ENCODE results near the gene CALR3.

The CALR3 gene

GRCh38 chr19:16530540-16531379, 34.8 kb upstream of the CALR3 start:
- CTCF ChIA-PET, result interaction anchor here (0.9 kb wide), 1 partner anchor 60 kb away, joined by 3 read pairs; no protein-coding TSS in a partner anchor
- Histone ChIP-seq H3K4me1 (ENCODE audit: control extremely low read depth in 1 of 4, control insufficient read depth in 4 of 4, insufficient read depth in 4 of 4, low read length in 3 of 4) (no peaks in the 10 kb centered on the region), H3K9me3 (ENCODE audit: control extremely low read depth in 1 of 5, control insufficient read depth in 4 of 5, insufficient read depth in 2 of 5, low read depth in 1 of 5, low read length in 4 of 5) (no peaks in the 10 kb centered on the region), H3K27ac (ENCODE audit: insufficient read depth in 1 of 2, low read depth in 1 of 2, low read length in 2 of 2, poor library complexity in 1 of 2, severe bottlenecking in 2 of 2) (no peak overlapping the region), H3K4me3 (ENCODE audit: control insufficient read depth in 1 of 7, extremely low read depth in 1 of 7, insufficient read depth in 4 of 7, low read depth in 2 of 7, low read length in 6 of 7) (no peak overlapping the region), H3K36me3 (ENCODE audit: control insufficient read depth in 4 of 4, insufficient read depth in 4 of 4, low read length in 3 of 4) (peaks cover 13 to 95% (median 77%) of the 10 kb centered on the region in 4 experiments), H3K27me3 (replicated peaks in 2 of 5; ENCODE audit: control insufficient read depth in 4 of 5, insufficient read depth in 5 of 5, low read length in 4 of 5) (no peaks in the 10 kb centered on the region)
- no peak for DNase-seq
- POLR2A ChIA-PET, result no interaction called here
- WGBS (ENCODE audit: insufficient coverage), result 96% methylated on average over 35 of the region's 43 CpGs

GRCh38 chr19:16529466-16530144, 33.6 kb upstream of the CALR3 start:
- POLR2A ChIA-PET, result no interaction called here
- Histone ChIP-seq H3K27ac (ENCODE audit: insufficient read depth in 1 of 2, low read depth in 1 of 2, low read length in 2 of 2, poor library complexity in 1 of 2, severe bottlenecking in 2 of 2) (peak overlapping the region in 1 of 2 experiments; percentile 14), H3K4me3 (ENCODE audit: control insufficient read depth in 1 of 7, extremely low read depth in 1 of 7, insufficient read depth in 4 of 7, low read depth in 2 of 7, low read length in 6 of 7) (no peak overlapping the region), H3K4me1 (ENCODE audit: control extremely low read depth in 1 of 4, control insufficient read depth in 4 of 4, insufficient read depth in 4 of 4, low read length in 3 of 4) (no peaks in the 10 kb centered on the region), H3K9me3 (ENCODE audit: control extremely low read depth in 1 of 5, control insufficient read depth in 4 of 5, insufficient read depth in 2 of 5, low read depth in 1 of 5, low read length in 4 of 5) (no peaks in the 10 kb centered on the region), H3K27me3 (replicated peaks in 2 of 5; ENCODE audit: control insufficient read depth in 4 of 5, insufficient read depth in 5 of 5, low read length in 4 of 5) (no peaks in the 10 kb centered on the region), H3K36me3 (ENCODE audit: control insufficient read depth in 4 of 4, insufficient read depth in 4 of 4, low read length in 3 of 4) (peaks cover 15 to 96% (median 78%) of the 10 kb centered on the region in 4 experiments)
- DNase-seq, result no peak
- 96% methylated on average over 23 of the region's 25 CpGs for WGBS (ENCODE audit: insufficient coverage)
- CTCF ChIA-PET, result no interaction called here

- POLR2A ChIA-PET, result no interaction called here
- CTCF ChIA-PET, result interaction anchor here (0.9 to 1.7 kb wide), 5 partner anchors 9 to 189 kb away, joined by 3 to 6 read pairs (median 3); no protein-coding TSS in a partner anchor
- H3K27ac ChIP-seq (ENCODE audit: insufficient read depth in 1 of 2, low read depth in 1 of 2, low read length in 2 of 2, poor library complexity in 1 of 2, severe bottlenecking in 2 of 2), result no peak overlapping the region
- DNase-seq, result peak; percentile 47 to 70 (median 63)
- no peaks in the 10 kb centered on the region for H3K4me1 ChIP-seq (ENCODE audit: control extremely low read depth in 1 of 4, control insufficient read depth in 4 of 4, insufficient read depth in 4 of 4, low read length in 3 of 4)
- no peaks in the 10 kb centered on the region for H3K9me3 ChIP-seq (ENCODE audit: control extremely low read depth in 1 of 5, control insufficient read depth in 4 of 5, insufficient read depth in 2 of 5, low read depth in 1 of 5, low read length in 4 of 5)
- H3K27me3 ChIP-seq (replicated peaks in 2 of 5; ENCODE audit: control insufficient read depth in 4 of 5, insufficient read depth in 5 of 5, low read length in 4 of 5), result no peaks in the 10 kb centered on the region
- WGBS (ENCODE audit: insufficient coverage), result 98% methylated on average over 10 of the region's 12 CpGs
- peaks cover 15 to 96% (median 76%) of the 10 kb centered on the region in 4 experiments for H3K36me3 ChIP-seq (ENCODE audit: control insufficient read depth in 4 of 4, insufficient read depth in 4 of 4, low read length in 3 of 4)
- H3K4me3 ChIP-seq (ENCODE audit: control insufficient read depth in 1 of 7, extremely low read depth in 1 of 7, insufficient read depth in 4 of 7, low read depth in 2 of 7, low read length in 6 of 7), result no peak overlapping the region
Measured at GRCh38 chr19:16527971-16528521, 32.1 kb upstream of the CALR3 start.

- no peak overlapping the region for H3K4me3 ChIP-seq (ENCODE audit: control insufficient read depth in 1 of 7, extremely low read depth in 1 of 7, insufficient read depth in 4 of 7, low read depth in 2 of 7, low read length in 6 of 7)
- ChIA-PET CTCF (interaction anchor here (0.7 to 1.7 kb wide), 5 partner anchors 9 to 601 kb away, joined by 3 to 6 read pairs (median 3); no protein-coding TSS in a partner anchor), POLR2A (no interaction called here)
- H3K9me3 ChIP-seq (ENCODE audit: control extremely low read depth in 1 of 5, control insufficient read depth in 4 of 5, insufficient read depth in 2 of 5, low read depth in 1 of 5, low read length in 4 of 5), result no peaks in the 10 kb centered on the region
- H3K36me3 ChIP-seq (ENCODE audit: control insufficient read depth in 4 of 4, insufficient read depth in 4 of 4, low read length in 3 of 4), result peaks cover 15 to 96% (median 76%) of the 10 kb centered on the region in 4 experiments
- no peaks in the 10 kb centered on the region for H3K4me1 ChIP-seq (ENCODE audit: control extremely low read depth in 1 of 4, control insufficient read depth in 4 of 4, insufficient read depth in 4 of 4, low read length in 3 of 4)
- no peak for DNase-seq
- WGBS (ENCODE audit: insufficient coverage), result 90% methylated on average over 12 of the region's 14 CpGs
- H3K27ac ChIP-seq (ENCODE audit: insufficient read depth in 1 of 2, low read depth in 1 of 2, low read length in 2 of 2, poor library complexity in 1 of 2, severe bottlenecking in 2 of 2), result no peak overlapping the region
- H3K27me3 ChIP-seq (replicated peaks in 2 of 5; ENCODE audit: control insufficient read depth in 4 of 5, insufficient read depth in 5 of 5, low read length in 4 of 5), result no peaks in the 10 kb centered on the region
Measured at GRCh38 chr19:16527334-16527935, 31.5 kb upstream of the CALR3 start.

GRCh38 chr19:16525751-16526481, 29.9 kb upstream of the CALR3 start:
- ChIA-PET CTCF (interaction anchor here (1.2 to 1.6 kb wide), 3 partner anchors 41 to 87 kb away, joined by 3 to 4 read pairs (median 4); no protein-coding TSS in a partner anchor), POLR2A (no interaction called here)
- 98% methylated on average over 29 of the region's 29 CpGs for WGBS (ENCODE audit: insufficient coverage)
- Histone ChIP-seq H3K27me3 (replicated peaks in 2 of 5; ENCODE audit: control insufficient read depth in 4 of 5, insufficient read depth in 5 of 5, low read length in 4 of 5) (no peaks in the 10 kb centered on the region), H3K36me3 (ENCODE audit: control insufficient read depth in 4 of 4, insufficient read depth in 4 of 4, low read length in 3 of 4) (peaks cover 13 to 93% (median 72%) of the 10 kb centered on the region in 4 experiments), H3K27ac (ENCODE audit: insufficient read depth in 1 of 2, low read depth in 1 of 2, low read length in 2 of 2, poor library complexity in 1 of 2, severe bottlenecking in 2 of 2) (no peak overlapping the region), H3K4me3 (ENCODE audit: control insufficient read depth in 1 of 7, extremely low read depth in 1 of 7, insufficient read depth in 4 of 7, low read depth in 2 of 7, low read length in 6 of 7) (no peak overlapping the region), H3K9me3 (ENCODE audit: control extremely low read depth in 1 of 5, control insufficient read depth in 4 of 5, insufficient read depth in 2 of 5, low read depth in 1 of 5, low read length in 4 of 5) (no peaks in the 10 kb centered on the region), H3K4me1 (ENCODE audit: control extremely low read depth in 1 of 4, control insufficient read depth in 4 of 4, insufficient read depth in 4 of 4, low read length in 3 of 4) (no peaks in the 10 kb centered on the region)
- no peak for DNase-seq

- Histone ChIP-seq H3K4me3 (ENCODE audit: control insufficient read depth in 1 of 7, extremely low read depth in 1 of 7, insufficient read depth in 4 of 7, low read depth in 2 of 7, low read length in 6 of 7) (no peak overlapping the region), H3K27ac (ENCODE audit: insufficient read depth in 1 of 2, low read depth in 1 of 2, low read length in 2 of 2, poor library complexity in 1 of 2, severe bottlenecking in 2 of 2) (no peak overlapping the region), H3K36me3 (ENCODE audit: control insufficient read depth in 4 of 4, insufficient read depth in 4 of 4, low read length in 3 of 4) (peaks cover 13 to 93% (median 72%) of the 10 kb centered on the region in 4 experiments), H3K4me1 (ENCODE audit: control extremely low read depth in 1 of 4, control insufficient read depth in 4 of 4, insufficient read depth in 4 of 4, low read length in 3 of 4) (no peaks in the 10 kb centered on the region), H3K27me3 (replicated peaks in 2 of 5; ENCODE audit: control insufficient read depth in 4 of 5, insufficient read depth in 5 of 5, low read length in 4 of 5) (no peaks in the 10 kb centered on the region), H3K9me3 (ENCODE audit: control extremely low read depth in 1 of 5, control insufficient read depth in 4 of 5, insufficient read depth in 2 of 5, low read depth in 1 of 5, low read length in 4 of 5) (no peaks in the 10 kb centered on the region)
- DNase-seq, result peak in 1 of 3 donors; percentile 16
- ChIA-PET POLR2A (no interaction called here), CTCF (interaction anchor here (1.6 kb wide), 1 partner anchor 88 kb away, joined by 3 read pairs; no protein-coding TSS in a partner anchor)
- WGBS (ENCODE audit: insufficient coverage), result 97% methylated on average over 49 of the region's 54 CpGs
Measured at GRCh38 chr19:16524991-16525734, 29.2 kb upstream of the CALR3 start.
